Tibial artery (tissue), 4 donors: ENCODE measurements around the gene PSMC2.

Experiments
- DNase-seq, 2 donors: peaks; one replicate each; pipeline ENCODE4 v3.0.0-alpha.2; 2019
- H3K27ac ChIP-seq, 2 donors: fragments of 200-600 bp; sonication (generic) in 1 of 2; 1 replicate in 1 of 2; 2 replicates in 1 of 2; pipeline ENCODE4 v1.5.1; 2018 to 2019; ENCODE audit warnings: mild to moderate bottlenecking in 1 of 2
- H3K27me3 ChIP-seq, 2 donors: fragments of 200-600 bp; sonication (generic) in 1 of 2; one replicate each; pipeline versions ENCODE4 v1.5.1 to v1.6.0; 2016 to 2019
- H3K36me3 ChIP-seq, 3 donors: fragments of 200-600 bp; sonication (generic) in 2 of 3; one replicate each; pipeline ENCODE4 v1.5.1; 2016 to 2019; ENCODE audit warnings: mild to moderate bottlenecking in 2 of 3
- H3K4me1 ChIP-seq, 4 donors: fragments of 200-600 bp; sonication (generic) in 2 of 4; 1 replicate in 3 of 4; 2 replicates in 1 of 4; pipeline ENCODE4 v1.5.1; 2016 to 2019
- H3K4me3 ChIP-seq, 2 donors: fragments of 200-600 bp; sonication (generic) in 1 of 2; 1 replicate in 1 of 2; 2 replicates in 1 of 2; pipeline ENCODE4 v1.5.1; 2018 to 2019; ENCODE audit warnings: mild to moderate bottlenecking in 2 of 2
- H3K9me3 ChIP-seq, 3 donors: fragments of 200-600 bp; sonication (generic) in 1 of 3; one replicate each; pipeline ENCODE4 v1.5.1; 2016 to 2019
- intact Hi-C: fragments of 100-400 bp; cut with DNase I; formaldehyde crosslinking; loops from one replicate; pipeline ENCODE4 v1.15.0; 2023; ENCODE audit warnings: low total_unique reads
- TF ChIP-seq, protein P1 (sequence below), 2 experiments: fragments of 200-600 bp in 1 of 2; fragments of 450-650 bp in 1 of 2; IDR thresholded peaks; one replicate each; pipeline ENCODE4 v1.5.1; 2017 to 2019; ENCODE audit warnings: antibody characterized with exemption in 2 of 2, mild to moderate bottlenecking in 1 of 2, moderate library complexity in 1 of 2

PSMC2 gene

DNA sequence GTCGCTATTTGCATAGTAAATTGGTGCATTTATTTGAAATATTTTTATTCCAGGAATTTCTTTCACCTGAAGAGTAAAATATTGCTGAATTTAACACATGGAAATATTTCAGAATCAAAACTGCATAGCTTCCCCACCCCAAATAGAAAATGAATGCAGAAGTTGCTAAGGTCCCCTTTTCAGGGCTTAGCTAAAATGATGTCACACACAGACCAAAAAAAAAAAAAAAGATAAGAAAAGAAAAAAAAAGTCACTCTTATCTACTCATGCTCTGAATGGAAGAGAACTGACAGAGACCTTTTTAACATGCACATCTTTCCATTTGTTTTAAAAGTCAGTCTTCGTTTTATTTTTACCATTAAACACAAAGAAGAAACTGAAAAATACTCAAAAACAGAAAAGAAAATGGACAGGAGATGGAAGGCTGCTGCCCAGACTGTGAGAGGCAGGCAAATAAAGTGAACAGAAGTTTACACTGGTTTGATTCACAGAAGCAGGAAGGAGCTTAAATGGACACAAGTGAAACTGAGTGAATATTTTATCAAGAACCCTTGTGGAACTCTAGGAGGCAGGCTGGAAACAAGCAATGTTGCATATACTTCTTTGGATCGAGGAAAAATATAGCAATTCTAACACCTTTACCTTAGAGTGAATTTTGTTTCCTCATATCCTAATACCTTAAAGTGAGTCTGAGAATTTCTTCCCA is 32.0 kb downstream of the PSMC2 start:
- H3K27me3 ChIP-seq = no peaks in the 10 kb centered on the region
- TF ChIP-seq, protein P1, sequence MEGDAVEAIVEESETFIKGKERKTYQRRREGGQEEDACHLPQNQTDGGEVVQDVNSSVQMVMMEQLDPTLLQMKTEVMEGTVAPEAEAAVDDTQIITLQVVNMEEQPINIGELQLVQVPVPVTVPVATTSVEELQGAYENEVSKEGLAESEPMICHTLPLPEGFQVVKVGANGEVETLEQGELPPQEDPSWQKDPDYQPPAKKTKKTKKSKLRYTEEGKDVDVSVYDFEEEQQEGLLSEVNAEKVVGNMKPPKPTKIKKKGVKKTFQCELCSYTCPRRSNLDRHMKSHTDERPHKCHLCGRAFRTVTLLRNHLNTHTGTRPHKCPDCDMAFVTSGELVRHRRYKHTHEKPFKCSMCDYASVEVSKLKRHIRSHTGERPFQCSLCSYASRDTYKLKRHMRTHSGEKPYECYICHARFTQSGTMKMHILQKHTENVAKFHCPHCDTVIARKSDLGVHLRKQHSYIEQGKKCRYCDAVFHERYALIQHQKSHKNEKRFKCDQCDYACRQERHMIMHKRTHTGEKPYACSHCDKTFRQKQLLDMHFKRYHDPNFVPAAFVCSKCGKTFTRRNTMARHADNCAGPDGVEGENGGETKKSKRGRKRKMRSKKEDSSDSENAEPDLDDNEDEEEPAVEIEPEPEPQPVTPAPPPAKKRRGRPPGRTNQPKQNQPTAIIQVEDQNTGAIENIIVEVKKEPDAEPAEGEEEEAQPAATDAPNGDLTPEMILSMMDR (IDR thresholded peaks at IDR 0.05) = no peak
- no peak overlapping the region for H3K4me3 ChIP-seq
- H3K36me3 ChIP-seq = no peaks in the 10 kb centered on the region
- H3K4me1 ChIP-seq = no peaks in the 10 kb centered on the region
- no peak overlapping the region for H3K27ac ChIP-seq
- intact Hi-C loops = no loop called here
- DNase-seq = no peak
- no peaks in the 10 kb centered on the region for H3K9me3 ChIP-seq

- TF ChIP-seq, protein P1 (IDR thresholded peaks at IDR 0.05) = no peak
- H3K27ac ChIP-seq = no peak overlapping the region
These were observed 33.1 kb downstream of the PSMC2 start for GRCh38 chr7:103380395-103381191.

DNA sequence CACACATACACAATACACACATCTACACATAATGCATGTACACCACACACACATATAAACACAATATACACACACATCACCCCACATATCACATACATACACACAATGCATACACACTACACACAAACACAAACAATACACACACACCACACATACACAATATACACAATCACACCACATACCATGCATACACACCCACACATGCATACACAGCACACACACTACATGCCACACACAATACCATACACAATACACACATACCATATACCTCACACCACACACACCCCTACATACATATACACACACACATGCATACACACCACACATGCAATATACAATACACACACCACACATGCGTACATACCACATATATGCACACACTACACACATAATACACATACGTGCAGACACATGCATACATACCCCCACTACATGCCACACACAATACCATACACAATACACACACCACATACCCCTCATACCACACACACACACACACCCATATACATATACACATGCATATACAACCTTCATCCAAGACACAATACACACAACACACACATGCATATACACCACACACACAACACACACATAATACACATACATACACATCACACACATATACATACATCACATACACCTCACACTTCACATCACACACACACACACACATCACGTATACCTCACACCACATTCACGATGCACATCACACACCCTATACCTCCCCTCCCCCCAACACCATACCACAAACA is 34.0 kb downstream of the PSMC2 start:
- H3K4me1 ChIP-seq = no peaks in the 10 kb centered on the region
- TF ChIP-seq, protein P1 (IDR thresholded peaks at IDR 0.05) = no peak
- H3K36me3 ChIP-seq = no peaks in the 10 kb centered on the region
- no peak overlapping the region for H3K27ac ChIP-seq
- intact Hi-C loops = no loop called here
- H3K9me3 ChIP-seq = no peaks in the 10 kb centered on the region
- H3K4me3 ChIP-seq = no peak overlapping the region
- H3K27me3 ChIP-seq = no peaks in the 10 kb centered on the region
- DNase-seq = no peak

More at GRCh38 chr7:103380395-103381191, 33.1 kb downstream of the PSMC2 start:
- no peaks in the 10 kb centered on the region for H3K4me1 ChIP-seq
- no peaks in the 10 kb centered on the region for H3K9me3 ChIP-seq
- H3K4me3 ChIP-seq = no peak overlapping the region
- H3K36me3 ChIP-seq = no peaks in the 10 kb centered on the region
- DNase-seq = no peak
- no peaks in the 10 kb centered on the region for H3K27me3 ChIP-seq
- intact Hi-C loops = no loop called here

- Histone ChIP-seq H3K4me3 (no peak overlapping the region), H3K9me3 (no peaks in the 10 kb centered on the region), H3K27me3 (no peaks in the 10 kb centered on the region), H3K36me3 (no peaks in the 10 kb centered on the region), H3K27ac (no peak overlapping the region), H3K4me1 (no peaks in the 10 kb centered on the region)
- TF ChIP-seq, protein P1 (IDR thresholded peaks at IDR 0.05) = no peak
- intact Hi-C loops = no loop called here
- no peak for DNase-seq
These were observed 34.6 kb downstream of the PSMC2 start for GRCh38 chr7:103382032-103382402.

GRCh38 chr7:103387242-103387641 is 39.8 kb downstream of the PSMC2 start:
- Histone ChIP-seq H3K27ac (no peak overlapping the region), H3K36me3 (no peaks in the 10 kb centered on the region), H3K9me3 (no peaks in the 10 kb centered on the region), H3K27me3 (no peaks in the 10 kb centered on the region), H3K4me3 (no peak overlapping the region), H3K4me1 (no peaks in the 10 kb centered on the region)
- TF ChIP-seq, protein P1 (IDR thresholded peaks at IDR 0.05) = no peak
- DNase-seq = no peak
- intact Hi-C loops = no loop called here
